Fibroblast of villous mesenchyme (primary cell): ENCODE measurements around the gene SPTSSB. TPM values are rescaled to one million over a fixed set of nuclear protein-coding genes. Genes with fewer than 3 reads are reported as not detected.

Experiments
- DNase-seq: peaks from one replicate; pipeline ENCODE4 v3.0.0-alpha.2; 2010; ENCODE audit warnings: low read depth
- H3K4me3 ChIP-seq: 2 replicates; pipeline ENCODE4 v1.5.1; 2011; ENCODE audit warnings: low read depth, mild to moderate bottlenecking, low read length
- total RNA-seq: library from RNA; depleted of rRNA; stranded (reverse); fragments of >200 nt; gene quantifications from 2 replicates; pipeline ENCODE4 v1.2.3, GENCODE V29; 2012
- TF ChIP-seq, protein P1 (sequence below): IDR thresholded peaks from 2 replicates; pipeline ENCODE4 v1.5.1; 2012; ENCODE audit warnings: low read depth, mild to moderate bottlenecking, low read length; ENCODE audit not compliant: insufficient read depth

SPTSSB gene
- total RNA-seq, 1 donor = not detected

DNA sequence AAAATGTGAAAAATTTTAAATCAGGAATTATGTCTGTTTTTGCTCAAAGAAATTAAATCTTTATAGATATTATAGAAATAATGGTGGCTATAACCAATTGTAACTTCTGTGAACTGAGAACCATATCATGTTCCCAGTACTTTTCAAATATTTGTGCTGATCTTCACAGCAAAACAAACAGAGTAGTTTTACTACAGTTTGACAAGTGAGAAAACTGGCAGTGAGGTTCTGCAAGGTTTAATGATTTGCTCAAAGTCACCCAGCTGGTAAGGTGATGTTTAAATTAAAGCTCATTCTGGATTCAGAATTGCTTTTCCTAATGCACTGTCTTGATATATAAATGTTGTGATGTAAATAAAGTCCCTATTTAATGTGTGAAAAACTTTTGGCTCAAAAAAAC lies 22.0 kb upstream of the SPTSSB start:
- no peak for DNase-seq
- no peak overlapping the region for H3K4me3 ChIP-seq
- TF ChIP-seq, protein P1, sequence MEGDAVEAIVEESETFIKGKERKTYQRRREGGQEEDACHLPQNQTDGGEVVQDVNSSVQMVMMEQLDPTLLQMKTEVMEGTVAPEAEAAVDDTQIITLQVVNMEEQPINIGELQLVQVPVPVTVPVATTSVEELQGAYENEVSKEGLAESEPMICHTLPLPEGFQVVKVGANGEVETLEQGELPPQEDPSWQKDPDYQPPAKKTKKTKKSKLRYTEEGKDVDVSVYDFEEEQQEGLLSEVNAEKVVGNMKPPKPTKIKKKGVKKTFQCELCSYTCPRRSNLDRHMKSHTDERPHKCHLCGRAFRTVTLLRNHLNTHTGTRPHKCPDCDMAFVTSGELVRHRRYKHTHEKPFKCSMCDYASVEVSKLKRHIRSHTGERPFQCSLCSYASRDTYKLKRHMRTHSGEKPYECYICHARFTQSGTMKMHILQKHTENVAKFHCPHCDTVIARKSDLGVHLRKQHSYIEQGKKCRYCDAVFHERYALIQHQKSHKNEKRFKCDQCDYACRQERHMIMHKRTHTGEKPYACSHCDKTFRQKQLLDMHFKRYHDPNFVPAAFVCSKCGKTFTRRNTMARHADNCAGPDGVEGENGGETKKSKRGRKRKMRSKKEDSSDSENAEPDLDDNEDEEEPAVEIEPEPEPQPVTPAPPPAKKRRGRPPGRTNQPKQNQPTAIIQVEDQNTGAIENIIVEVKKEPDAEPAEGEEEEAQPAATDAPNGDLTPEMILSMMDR = no peak

DNA sequence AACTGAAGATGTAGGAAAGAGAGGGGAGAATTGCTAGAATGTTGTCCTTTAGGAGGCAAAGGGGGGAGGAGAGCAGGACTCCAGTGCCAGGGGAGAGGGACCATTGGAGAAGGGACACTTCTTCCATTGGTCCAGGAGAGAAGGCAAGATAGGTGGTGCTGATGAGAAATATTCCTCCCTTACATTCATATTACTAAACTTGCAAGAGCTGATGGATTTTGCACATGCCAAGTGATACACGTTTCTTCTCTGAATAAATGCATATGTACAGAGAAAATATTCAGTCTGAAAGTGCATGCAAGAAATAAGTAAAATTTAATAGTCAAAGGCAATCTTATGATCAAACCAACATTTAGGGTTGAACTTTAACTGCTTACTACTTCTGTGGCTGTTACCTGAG lies 21.5 kb upstream of the SPTSSB start:
- H3K4me3 ChIP-seq = no peak overlapping the region
- TF ChIP-seq, protein P1 = no peak
- DNase-seq = no peak

DNA sequence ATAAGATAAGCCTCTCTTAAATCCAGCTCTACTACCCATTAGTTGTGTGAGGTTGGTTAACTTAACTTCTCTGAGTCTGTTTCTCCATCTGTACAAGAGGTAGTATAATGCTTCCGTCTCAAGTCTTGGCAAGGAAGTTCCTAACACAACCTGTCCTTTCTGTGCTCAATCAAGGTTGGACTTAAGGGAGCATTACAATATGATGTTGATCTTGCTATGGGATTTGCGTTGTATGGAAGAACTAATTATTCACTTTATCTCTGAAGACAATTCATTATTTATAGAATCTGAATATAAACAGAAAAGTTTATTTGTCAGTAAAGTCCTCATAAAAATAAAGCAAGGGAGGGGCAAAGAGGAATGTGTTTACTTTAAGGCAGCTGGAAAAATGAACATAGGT lies 18.9 kb upstream of the SPTSSB start:
- H3K4me3 ChIP-seq = no peak overlapping the region

DNA sequence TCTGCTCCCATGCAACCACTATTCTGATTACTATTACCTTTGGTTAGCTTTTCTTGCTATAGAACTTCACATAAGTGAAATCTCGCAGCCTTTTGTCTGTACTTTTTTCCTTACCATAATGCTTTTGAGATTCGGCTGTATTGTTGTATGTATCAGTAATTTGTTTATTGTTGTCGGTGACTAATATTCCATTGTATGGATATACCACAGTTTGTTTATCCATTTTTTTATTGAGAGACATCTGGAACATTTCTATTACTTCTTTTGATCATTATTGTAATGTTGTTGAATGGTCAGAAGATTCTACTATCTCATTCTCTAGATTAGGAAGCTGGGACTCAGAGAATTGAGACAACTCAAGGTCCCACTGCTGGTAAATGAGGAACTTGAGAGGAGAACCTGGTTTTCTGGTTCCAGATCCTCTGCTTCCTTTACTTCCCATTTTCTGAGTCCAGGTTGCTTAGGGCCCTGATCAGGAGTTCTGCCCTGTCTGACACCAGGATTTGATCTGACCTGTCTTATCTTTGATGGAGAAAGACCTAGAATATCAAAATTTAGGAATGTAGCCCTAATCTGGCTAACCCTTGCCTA lies 18.2 kb upstream of the SPTSSB start:
- TF ChIP-seq, protein P1 = no peak
- DNase-seq = no peak
- no peak overlapping the region for H3K4me3 ChIP-seq

More for the DNA sequence above, 18.9 kb upstream of the SPTSSB start:
- DNase-seq = no peak
- TF ChIP-seq, protein P1 = no peak

DNA sequence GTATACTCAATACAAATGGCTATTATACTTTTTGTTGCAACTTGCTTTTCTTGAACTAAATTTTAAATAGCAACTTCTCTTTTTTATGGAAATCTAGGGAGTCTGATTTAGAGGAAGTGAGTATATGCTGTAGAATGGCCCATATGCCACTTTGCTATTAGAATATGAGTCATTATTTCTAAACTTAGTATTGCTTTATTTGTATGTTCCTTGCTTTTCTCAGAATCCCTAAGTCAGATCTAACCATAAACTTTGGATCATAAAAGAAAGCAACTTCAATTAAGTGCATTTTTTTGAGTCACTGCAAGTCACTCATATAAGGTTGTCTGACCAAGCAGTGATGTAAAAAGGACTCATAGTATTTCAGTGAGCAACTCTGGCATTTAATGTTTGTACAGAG lies 17.5 kb upstream of the SPTSSB start:
- TF ChIP-seq, protein P1 = no peak
- DNase-seq = no peak
- no peak overlapping the region for H3K4me3 ChIP-seq

DNA sequence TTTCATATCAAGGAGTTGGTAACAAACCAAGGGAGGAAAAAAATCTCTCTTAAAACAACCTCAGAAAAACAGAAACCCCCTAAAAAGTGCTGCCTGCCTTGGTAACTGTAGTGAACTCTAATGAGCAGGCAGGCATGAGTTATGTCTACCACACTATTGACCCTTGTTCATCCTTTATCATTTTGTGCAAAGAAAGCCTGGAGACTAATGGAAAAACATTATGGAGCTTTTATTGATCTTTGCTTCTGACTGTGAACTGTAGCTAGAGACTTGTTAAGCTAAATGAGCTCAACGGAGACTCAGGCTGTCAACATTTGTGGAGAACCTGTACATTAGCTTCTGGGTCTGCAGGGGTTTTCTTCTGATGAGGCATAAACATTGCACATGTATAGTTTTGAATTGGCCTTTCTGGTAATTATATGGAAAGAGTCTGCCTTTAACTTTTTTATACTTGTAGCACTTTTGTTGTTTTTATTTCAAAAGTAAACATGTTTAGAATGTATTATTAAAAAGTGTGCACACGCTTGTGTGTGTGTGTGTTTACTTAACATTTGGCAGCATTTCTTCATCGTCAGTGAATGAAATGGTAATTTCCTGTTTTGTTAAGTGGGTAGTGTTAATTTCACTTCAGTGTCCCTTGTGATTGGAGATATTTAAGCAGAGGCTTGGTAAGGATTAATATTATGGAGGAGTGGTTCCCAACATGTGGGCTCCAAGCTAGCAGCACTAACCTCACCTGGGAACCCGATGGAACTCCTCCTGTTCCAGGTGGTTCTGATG lies 15.9 kb upstream of the SPTSSB start:
- no peak for DNase-seq
- no peak overlapping the region for H3K4me3 ChIP-seq
- TF ChIP-seq, protein P1 = no peak
